ENCODE data around the gene CSNK1G2. TPM values are rescaled to one million over a fixed set of nuclear protein-coding genes. Genes with fewer than 3 reads are reported as not detected.

CSNK1G2 gene
- total RNA-seq, 1 experiment from 2014 or later, result 100.0 TPM

GRCh38 chr19:1936430-1936829 is 4.5 kb upstream of the CSNK1G2 start:
- no peaks in the 10 kb centered on the region for H3K23me2 ChIP-seq (ENCODE audit: insufficient read length, low read depth, low read length, poor library complexity, severe bottlenecking)
- Mint-ChIP-seq H3K27ac (no peak overlapping the region), H3K36me3 (ENCODE audit: insufficient read depth in 1 of 3, low read depth in 3 of 3) (peaks cover 6 to 10% (median 10%) of the 10 kb centered on the region in 3 experiments; a peak in 6 of 7 replicates), H3K4me3 (no peak overlapping the region; a peak in 1 of 5 replicates), H3K4me1 (peaks cover 5 to 9% of the 10 kb centered on the region in 2 experiments), H3K27me3 (ENCODE audit: low read depth) (peaks cover 18% of the 10 kb centered on the region), H3K9me3 (peaks cover 13% of the 10 kb centered on the region in 2 experiments)
- no peak overlapping the region for H3T11ph ChIP-seq (ENCODE audit: low read length)
- H2BK12ac ChIP-seq (ENCODE audit: insufficient read length, low read depth, low read length), result no peak overlapping the region
- no peak overlapping the region for H2AK5ac ChIP-seq (ENCODE audit: insufficient read length, low read length)
- no peaks in the 10 kb centered on the region for H3K9me3 ChIP-seq (ENCODE audit: control insufficient read depth, low read depth, low read length)
- H3K79me1 ChIP-seq (ENCODE audit: insufficient read depth, low read depth, low read length, poor library complexity, severe bottlenecking), result no peaks in the 10 kb centered on the region
- no peak overlapping the region for H4K91ac ChIP-seq (ENCODE audit: insufficient read length, low read depth, low read length)
- H3K23ac ChIP-seq (ENCODE audit: insufficient read length, low read depth, low read length), result no peak overlapping the region
- DNase-seq, result no peak
- no peak overlapping the region for H3K18ac ChIP-seq (ENCODE audit: insufficient read length, low read depth, low read length)
- no peak overlapping the region for H3K14ac ChIP-seq (ENCODE audit: insufficient read depth, low read length)
- no peaks in the 10 kb centered on the region for H3K27me3 ChIP-seq (ENCODE audit: insufficient read depth, low read length)
- no peak overlapping the region for H3K56ac ChIP-seq (ENCODE audit: insufficient read length, low read depth, low read length)
- H2BK15ac ChIP-seq (ENCODE audit: low read depth, low read length), result no peak overlapping the region
- TF ChIP-seq CTCF (conservative IDR thresholded peaks at IDR 0.05), result no peak
- H2AFZ ChIP-seq (ENCODE audit: low read length), result no peak overlapping the region
- H4K8ac ChIP-seq (replicated peaks; ENCODE audit: insufficient read length, low read depth, low read length), result no peak overlapping the region
- no peak overlapping the region for H2BK120ac ChIP-seq (ENCODE audit: low read depth, low read length, poor library complexity, severe bottlenecking)
- H4K20me1 ChIP-seq (ENCODE audit: control insufficient read depth, insufficient read depth, insufficient read length), result no peaks in the 10 kb centered on the region
- no peak overlapping the region for H3K4me2 ChIP-seq (ENCODE audit: insufficient read depth, insufficient read length, low read length)
- H2BK20ac ChIP-seq (ENCODE audit: low read depth, low read length, poor library complexity, severe bottlenecking), result no peak overlapping the region
- no peaks in the 10 kb centered on the region for H3K4me1 ChIP-seq (ENCODE audit: insufficient read depth, low read length)
- WGBS (ENCODE audit: extremely low coverage, insufficient read length, low lambda C conversion rate), result no CpG with 5 or more reads among the region's 3 CpGs
- no peak overlapping the region for H3K9ac ChIP-seq (ENCODE audit: extremely low read depth, insufficient read length, low read length)
- no peak overlapping the region for H3K27ac ChIP-seq (ENCODE audit: insufficient read length, low read depth, low read length)
- H4K5ac ChIP-seq (ENCODE audit: insufficient read length, low read depth, low read length), result no peak overlapping the region
- no peak overlapping the region for H2BK5ac ChIP-seq (ENCODE audit: insufficient read length, low read length)
- H3K4ac ChIP-seq (ENCODE audit: low read depth, low read length), result no peak overlapping the region
- no peaks in the 10 kb centered on the region for H3K79me2 ChIP-seq (ENCODE audit: insufficient read depth, low read length)
